ENCODE results near the gene GJA8.
"Not testable (repeated sequence)": the region's sequence is repeated elsewhere in the genome, so short reads cannot be mapped to it uniquely, and the experiment has no call there.

DNA sequence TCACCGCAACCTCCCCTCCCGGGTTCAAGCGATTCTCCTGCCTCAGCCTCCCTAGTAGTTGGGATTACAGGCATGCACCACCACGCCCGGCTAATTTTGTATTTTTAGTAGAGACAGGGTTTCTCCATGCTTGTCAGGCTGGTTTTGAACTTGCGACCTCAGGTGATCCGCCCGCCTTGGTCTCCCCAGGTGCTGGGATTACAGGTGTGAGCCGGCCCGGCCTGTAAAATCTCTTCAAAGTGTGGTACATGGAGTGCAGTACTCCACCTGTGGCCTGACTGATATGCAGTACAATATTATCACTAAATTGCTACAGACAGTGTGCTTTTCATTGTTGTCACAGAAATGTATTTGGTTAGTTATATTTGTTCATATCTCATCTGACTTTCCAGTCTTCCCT, 25.1 kb downstream of the GJA8 start:
- TF ChIP-seq CTCF, POLR2A (IDR thresholded peaks at IDR 0.05): not testable (repeated sequence)
